ENCODE data around the gene CISD2. TPM values are rescaled to one million over a fixed set of nuclear protein-coding genes. Genes with fewer than 3 reads are reported as not detected.

Gene CISD2
- total and polyA plus RNA-seq, 3 experiments from 2014 or later, result 36.0 to 43.7 (median 43.6) TPM

DNA sequence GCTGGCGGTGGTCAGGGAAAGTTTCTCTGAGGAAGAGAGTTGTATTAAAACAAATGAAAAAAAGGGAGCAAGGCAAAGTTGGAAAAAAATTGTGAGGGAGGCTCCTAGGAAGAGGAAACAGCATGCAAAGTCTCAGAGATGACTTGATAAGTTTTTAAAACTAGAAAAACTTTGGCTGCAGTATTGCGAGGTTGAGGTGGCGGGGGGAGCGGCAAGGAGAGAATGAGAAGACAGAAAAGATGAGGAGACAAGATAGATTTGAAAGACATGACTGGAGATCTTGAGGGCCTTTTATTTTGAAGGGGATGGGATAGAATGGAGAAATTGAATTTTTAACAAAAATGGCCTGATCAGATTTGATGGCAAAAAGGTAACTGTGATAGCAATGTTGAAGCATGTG is 36.7 kb upstream of the CISD2 start:
- ChIA-PET CTCF (no interaction called here), POLR2A (no interaction called here)
- H3K9me3 Mint-ChIP-seq, result peaks cover 0 to 3% (median 0%) of the 10 kb centered on the region in 5 donors

DNA sequence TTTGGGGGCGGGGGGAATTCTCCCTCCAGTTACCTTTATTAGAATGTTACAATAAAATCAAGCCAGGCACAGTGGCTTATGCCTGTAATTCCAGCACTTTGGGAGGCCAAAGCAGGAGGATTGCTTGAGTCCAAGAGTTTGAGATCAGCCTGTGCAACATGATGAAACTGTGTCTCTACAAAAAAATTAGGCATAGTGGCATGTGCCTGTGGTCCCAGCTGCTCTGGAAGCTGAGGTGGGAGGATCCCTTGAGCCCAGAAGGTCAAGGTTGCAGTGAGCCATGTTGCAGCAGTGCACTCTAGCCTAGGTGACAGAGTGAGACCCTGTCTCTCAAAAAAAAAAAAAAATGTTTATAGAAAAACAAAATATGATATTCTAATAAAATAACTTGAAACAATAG is 36.1 kb upstream of the CISD2 start:
- Histone ChIP-seq H3K4me1 (ENCODE audit: insufficient read depth, low read length) (peaks cover 10% of the 10 kb centered on the region), H3K36me3 (ENCODE audit: insufficient read depth, low read length) (no peaks in the 10 kb centered on the region), H3K4me3 (ENCODE audit: low read length) (no peak overlapping the region), H3K9me3 (ENCODE audit: low read length) (no peaks in the 10 kb centered on the region), H3K27ac (ENCODE audit: low read depth, low read length) (no peak overlapping the region), H3K27me3 (ENCODE audit: insufficient read depth, low read length, poor library complexity, severe bottlenecking) (no peaks in the 10 kb centered on the region)
- Mint-ChIP-seq H3K4me1 (peaks cover 15 to 24% (median 22%) of the 10 kb centered on the region in 3 donors), H3K27me3 (peaks cover 0 to under 1% of the 10 kb centered on the region in 2 donors), H3K36me3 (peaks cover 0 to 2% (median 0%) of the 10 kb centered on the region in 3 donors), H3K9me3 (no peaks in the 10 kb centered on the region), H3K27ac (no peak overlapping the region), H3K4me3 (no peak overlapping the region)
- ChIA-PET CTCF (interaction anchor here (0.7 kb wide), 1 partner anchor 20 kb away, joined by 3 read pairs; no protein-coding TSS in a partner anchor), POLR2A (no interaction called here)
- DNase-seq, result no peak

More for the DNA sequence above, 36.7 kb upstream of the CISD2 start:
- H3K27ac ChIP-seq (ENCODE audit: low read depth, low read length), result no peak overlapping the region
- no peaks in the 10 kb centered on the region for H3K36me3 ChIP-seq (ENCODE audit: insufficient read depth, low read length)
- H3K4me1 ChIP-seq (ENCODE audit: insufficient read depth, low read length), result peaks cover 10% of the 10 kb centered on the region
- no peak for DNase-seq
- Mint-ChIP-seq H3K27ac (peak overlapping the region in 2 of 8 donors; percentile 39 to 65), H3K4me1 (peaks cover 16 to 24% (median 22%) of the 10 kb centered on the region in 3 donors), H3K27me3 (peaks cover 0 to 5% of the 10 kb centered on the region in 2 donors), H3K4me3 (no peak overlapping the region), H3K36me3 (peaks cover 0 to 2% (median 0%) of the 10 kb centered on the region in 3 donors)
- H3K4me3 ChIP-seq (ENCODE audit: low read length), result no peak overlapping the region
- no peaks in the 10 kb centered on the region for H3K9me3 ChIP-seq (ENCODE audit: low read length)
- no peaks in the 10 kb centered on the region for H3K27me3 ChIP-seq (ENCODE audit: insufficient read depth, low read length, poor library complexity, severe bottlenecking)

DNA sequence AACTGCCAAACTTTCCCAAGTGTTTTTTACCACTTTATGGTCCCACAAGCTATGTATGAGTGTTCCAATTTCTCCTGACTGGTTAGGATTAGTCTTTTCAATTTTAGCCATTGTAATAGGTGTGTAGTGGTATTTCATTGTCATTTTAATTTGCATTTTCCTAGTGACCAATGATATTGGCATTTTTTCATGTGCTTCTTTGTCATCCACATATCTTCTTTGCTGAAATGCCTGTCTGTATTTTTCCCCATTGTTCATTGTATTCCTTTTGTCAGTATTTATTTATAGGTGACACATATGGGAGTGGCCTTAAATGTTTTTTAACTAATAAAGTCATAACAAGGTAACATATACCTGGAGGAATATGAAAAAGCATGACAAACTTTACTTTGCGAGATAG is 32.2 kb upstream of the CISD2 start:
- no peaks in the 10 kb centered on the region for H3K36me3 Mint-ChIP-seq
- no peaks in the 10 kb centered on the region for H3K27me3 Mint-ChIP-seq
- no peak overlapping the region for H3K27ac Mint-ChIP-seq
- no peak overlapping the region for H3K4me3 Mint-ChIP-seq
- Histone ChIP-seq H3K27ac (ENCODE audit: low read depth, low read length) (no peak overlapping the region), H3K36me3 (ENCODE audit: insufficient read depth, low read length) (no peaks in the 10 kb centered on the region), H3K27me3 (ENCODE audit: insufficient read depth, low read length, poor library complexity, severe bottlenecking) (no peaks in the 10 kb centered on the region), H3K4me1 (ENCODE audit: insufficient read depth, low read length) (no peaks in the 10 kb centered on the region), H3K4me3 (ENCODE audit: low read length) (no peak overlapping the region), H3K9me3 (ENCODE audit: low read length) (no peaks in the 10 kb centered on the region)
- ChIA-PET POLR2A (no interaction called here), CTCF (interaction anchor here (1.3 kb wide), 1 partner anchor 39 kb away, joined by 3 read pairs; no protein-coding TSS in a partner anchor)
- DNase-seq, result no peak
- H3K4me1 Mint-ChIP-seq, result peaks cover 5 to 7% (median 7%) of the 10 kb centered on the region in 3 donors
- H3K9me3 Mint-ChIP-seq, result no peaks in the 10 kb centered on the region

DNA sequence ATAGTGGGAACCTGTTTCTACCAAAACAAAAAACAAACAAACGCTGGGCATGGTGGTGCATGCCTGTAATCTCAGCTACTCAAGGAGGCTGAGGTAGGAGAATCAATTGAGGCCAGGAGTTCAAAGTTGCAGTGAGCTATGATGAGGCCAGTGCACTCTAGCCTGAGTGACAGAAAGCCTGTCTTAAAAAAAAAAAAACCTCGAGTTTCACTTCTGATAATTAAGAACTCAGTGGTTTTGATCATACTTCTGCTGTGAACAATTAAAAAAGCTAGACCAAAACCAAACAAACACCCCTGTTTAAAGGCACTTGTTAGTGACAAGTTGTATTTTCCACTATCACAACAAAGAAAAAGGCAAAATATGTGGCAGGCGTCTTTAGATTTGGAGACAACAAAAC is 26.4 kb upstream of the CISD2 start:
- Mint-ChIP-seq H3K4me1 (peaks cover 0 to 2% (median 0%) of the 10 kb centered on the region in 3 donors), H3K27ac (no peak overlapping the region), H3K4me3 (no peak overlapping the region), H3K9me3 (no peaks in the 10 kb centered on the region), H3K36me3 (no peaks in the 10 kb centered on the region), H3K27me3 (peaks cover 0 to 2% of the 10 kb centered on the region in 2 donors)
- no peak overlapping the region for H3K4me3 ChIP-seq (ENCODE audit: low read length)
- ChIA-PET POLR2A (no interaction called here), CTCF (no interaction called here)
- H3K4me1 ChIP-seq (ENCODE audit: insufficient read depth, low read length), result no peaks in the 10 kb centered on the region
- H3K9me3 ChIP-seq (ENCODE audit: low read length), result no peaks in the 10 kb centered on the region
- no peaks in the 10 kb centered on the region for H3K36me3 ChIP-seq (ENCODE audit: insufficient read depth, low read length)
- no peak overlapping the region for H3K27ac ChIP-seq (ENCODE audit: low read depth, low read length)
- no peak for DNase-seq
- H3K27me3 ChIP-seq (ENCODE audit: insufficient read depth, low read length, poor library complexity, severe bottlenecking), result no peaks in the 10 kb centered on the region

GRCh38 chr4:102843273-102843672 is 25.5 kb upstream of the CISD2 start:
- Histone ChIP-seq H3K27me3 (ENCODE audit: insufficient read depth, low read length, poor library complexity, severe bottlenecking) (no peaks in the 10 kb centered on the region), H3K4me3 (ENCODE audit: low read length) (no peak overlapping the region), H3K36me3 (ENCODE audit: insufficient read depth, low read length) (no peaks in the 10 kb centered on the region), H3K4me1 (ENCODE audit: insufficient read depth, low read length) (no peaks in the 10 kb centered on the region), H3K9me3 (ENCODE audit: low read length) (no peaks in the 10 kb centered on the region), H3K27ac (ENCODE audit: low read depth, low read length) (no peak overlapping the region)
- Mint-ChIP-seq H3K36me3 (no peaks in the 10 kb centered on the region), H3K9me3 (no peaks in the 10 kb centered on the region), H3K27ac (no peak overlapping the region), H3K4me1 (peaks cover 0 to under 1% (median 0%) of the 10 kb centered on the region in 3 donors), H3K4me3 (no peak overlapping the region), H3K27me3 (peaks cover 0 to 2% of the 10 kb centered on the region in 2 donors)
- DNase-seq, result no peak
- POLR2A ChIA-PET, result no interaction called here
- CTCF ChIA-PET, result no interaction called here

DNA sequence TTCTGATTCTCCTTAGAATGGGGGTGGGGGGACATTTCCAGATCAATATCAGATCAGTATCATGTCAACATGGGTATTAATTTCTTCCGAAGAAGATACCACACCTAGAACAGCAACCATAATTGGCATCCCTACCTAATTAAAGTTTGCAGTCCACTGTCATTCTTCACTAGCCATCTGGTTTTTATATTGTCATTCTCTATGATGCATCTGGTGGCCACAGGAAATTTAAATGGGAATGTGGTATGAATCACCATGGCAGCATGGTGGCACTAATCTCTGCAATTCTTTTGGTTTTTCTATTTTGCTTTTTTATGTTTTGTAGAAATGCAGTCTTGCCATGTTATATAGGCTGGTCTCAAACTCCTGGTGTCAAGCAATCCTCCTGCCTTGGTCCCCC is 24.9 kb upstream of the CISD2 start:
- no peak overlapping the region for H3K4me3 ChIP-seq (ENCODE audit: low read length)
- no peaks in the 10 kb centered on the region for H3K36me3 ChIP-seq (ENCODE audit: insufficient read depth, low read length)
- H3K36me3 Mint-ChIP-seq, result no peaks in the 10 kb centered on the region
- H3K4me3 Mint-ChIP-seq, result no peak overlapping the region
- no peaks in the 10 kb centered on the region for H3K27me3 ChIP-seq (ENCODE audit: insufficient read depth, low read length, poor library complexity, severe bottlenecking)
- DNase-seq, result no peak
- H3K4me1 Mint-ChIP-seq, result no peaks in the 10 kb centered on the region
- no peaks in the 10 kb centered on the region for H3K4me1 ChIP-seq (ENCODE audit: insufficient read depth, low read length)
- peaks cover 0 to 2% of the 10 kb centered on the region in 2 donors for H3K27me3 Mint-ChIP-seq
- ChIA-PET CTCF (no interaction called here), POLR2A (no interaction called here)
- H3K9me3 Mint-ChIP-seq, result no peaks in the 10 kb centered on the region
- H3K9me3 ChIP-seq (ENCODE audit: low read length), result no peaks in the 10 kb centered on the region
- H3K27ac ChIP-seq (ENCODE audit: low read depth, low read length), result no peak overlapping the region
- H3K27ac Mint-ChIP-seq, result peak overlapping the region in 1 of 8 donors; percentile 71

DNA sequence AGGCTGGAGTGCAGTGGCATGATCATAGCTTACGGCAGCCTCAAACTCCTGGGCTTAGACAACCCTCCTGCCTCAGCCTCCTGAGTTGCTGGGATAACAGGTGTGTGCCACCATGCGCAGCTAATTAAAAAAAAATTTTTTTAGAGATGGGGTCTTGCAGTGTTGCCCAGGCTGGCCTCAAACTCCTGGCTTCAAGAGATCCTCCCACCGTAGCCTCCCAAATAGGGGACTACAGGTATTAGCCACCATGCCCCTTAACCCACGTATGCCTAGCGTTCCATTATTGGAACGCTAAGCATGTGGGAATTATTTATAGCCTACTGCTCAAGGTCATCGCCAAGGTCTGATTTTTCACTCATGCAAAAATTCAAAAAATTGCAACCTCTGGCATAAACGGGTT is 21.1 kb upstream of the CISD2 start:
- CTCF ChIA-PET, result no interaction called here

GRCh38 chr4:102849579-102850104 is 19.1 kb upstream of the CISD2 start:
- POLR2A ChIA-PET, result no interaction called here

More for the DNA sequence above, 21.1 kb upstream of the CISD2 start:
- H3K36me3 Mint-ChIP-seq, result no peaks in the 10 kb centered on the region
- H3K9me3 ChIP-seq (ENCODE audit: low read length), result no peaks in the 10 kb centered on the region
- no peak overlapping the region for H3K27ac Mint-ChIP-seq
- H3K27ac ChIP-seq (ENCODE audit: low read depth, low read length), result no peak overlapping the region
- no peaks in the 10 kb centered on the region for H3K27me3 ChIP-seq (ENCODE audit: insufficient read depth, low read length, poor library complexity, severe bottlenecking)
- peaks cover 0 to 2% of the 10 kb centered on the region in 2 donors for H3K27me3 Mint-ChIP-seq
- no peaks in the 10 kb centered on the region for H3K36me3 ChIP-seq (ENCODE audit: insufficient read depth, low read length)
- no peak overlapping the region for H3K4me3 ChIP-seq (ENCODE audit: low read length)
- peaks cover 4 to 6% (median 5%) of the 10 kb centered on the region in 3 donors for H3K4me1 Mint-ChIP-seq
- POLR2A ChIA-PET, result no interaction called here
- no peaks in the 10 kb centered on the region for H3K4me1 ChIP-seq (ENCODE audit: insufficient read depth, low read length)
- no peak for DNase-seq
- no peak overlapping the region for H3K4me3 Mint-ChIP-seq
- H3K9me3 Mint-ChIP-seq, result no peaks in the 10 kb centered on the region

More at GRCh38 chr4:102849579-102850104, 19.1 kb upstream of the CISD2 start:
- no peak overlapping the region for H3K4me3 Mint-ChIP-seq
- peaks cover 4 to 6% (median 5%) of the 10 kb centered on the region in 3 donors for H3K4me1 Mint-ChIP-seq
- no peaks in the 10 kb centered on the region for H3K27me3 Mint-ChIP-seq
- Histone ChIP-seq H3K27me3 (ENCODE audit: insufficient read depth, low read length, poor library complexity, severe bottlenecking) (no peaks in the 10 kb centered on the region), H3K4me1 (ENCODE audit: insufficient read depth, low read length) (no peaks in the 10 kb centered on the region), H3K9me3 (ENCODE audit: low read length) (no peaks in the 10 kb centered on the region), H3K4me3 (ENCODE audit: low read length) (no peak overlapping the region), H3K36me3 (ENCODE audit: insufficient read depth, low read length) (no peaks in the 10 kb centered on the region), H3K27ac (ENCODE audit: low read depth, low read length) (no peak overlapping the region)
- CTCF ChIA-PET, result no interaction called here
- no peaks in the 10 kb centered on the region for H3K9me3 Mint-ChIP-seq
- no peaks in the 10 kb centered on the region for H3K36me3 Mint-ChIP-seq
- H3K27ac Mint-ChIP-seq, result no peak overlapping the region
- DNase-seq, result no peak

Measured in CD8-positive, alpha-beta memory T cell (primary cell).